ENCODE data around the gene GPR146. TPM values are rescaled to one million over a fixed set of nuclear protein-coding genes. Genes with fewer than 3 reads are reported as not detected.

The GPR146 gene
- total RNA-seq, 4 donors from 2014 or later = 12.5 to 30.8 (median 25.5) TPM

DNA sequence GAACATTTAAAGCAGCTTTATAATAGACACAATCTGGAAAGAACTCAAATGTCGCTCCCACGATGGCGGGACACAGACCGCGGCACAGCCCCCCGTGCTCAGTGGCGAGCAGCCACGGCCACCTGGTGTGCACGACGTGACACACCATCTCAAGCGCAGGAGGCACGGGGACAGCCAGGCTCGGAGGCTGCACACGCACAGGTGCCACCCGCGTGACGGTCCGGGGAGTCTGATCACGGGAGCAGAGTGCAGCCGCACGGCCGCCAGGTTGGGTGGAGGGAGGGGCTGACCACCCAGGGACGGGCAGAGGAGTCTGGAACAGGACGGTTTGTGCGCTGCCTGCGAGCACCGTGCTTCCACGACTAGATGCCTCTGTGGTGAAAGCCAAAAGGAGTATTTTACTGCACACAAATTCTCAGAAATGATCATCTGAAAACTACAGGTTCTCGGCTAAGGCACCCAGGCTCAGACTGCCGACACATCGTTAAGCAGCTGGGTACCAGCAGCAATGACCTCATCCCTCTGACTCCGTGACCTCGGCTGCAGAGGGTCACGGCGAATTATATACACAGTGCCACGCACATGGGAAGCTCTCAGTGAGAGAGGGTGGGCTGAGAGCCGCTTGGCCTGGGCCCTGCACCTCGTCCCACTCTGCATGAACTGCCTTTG lies 36.0 kb downstream of the GPR146 start:
- no peak overlapping the region for H3K27ac ChIP-seq (replicated peaks in 1 of 4)
- TF ChIP-seq, protein P1, sequence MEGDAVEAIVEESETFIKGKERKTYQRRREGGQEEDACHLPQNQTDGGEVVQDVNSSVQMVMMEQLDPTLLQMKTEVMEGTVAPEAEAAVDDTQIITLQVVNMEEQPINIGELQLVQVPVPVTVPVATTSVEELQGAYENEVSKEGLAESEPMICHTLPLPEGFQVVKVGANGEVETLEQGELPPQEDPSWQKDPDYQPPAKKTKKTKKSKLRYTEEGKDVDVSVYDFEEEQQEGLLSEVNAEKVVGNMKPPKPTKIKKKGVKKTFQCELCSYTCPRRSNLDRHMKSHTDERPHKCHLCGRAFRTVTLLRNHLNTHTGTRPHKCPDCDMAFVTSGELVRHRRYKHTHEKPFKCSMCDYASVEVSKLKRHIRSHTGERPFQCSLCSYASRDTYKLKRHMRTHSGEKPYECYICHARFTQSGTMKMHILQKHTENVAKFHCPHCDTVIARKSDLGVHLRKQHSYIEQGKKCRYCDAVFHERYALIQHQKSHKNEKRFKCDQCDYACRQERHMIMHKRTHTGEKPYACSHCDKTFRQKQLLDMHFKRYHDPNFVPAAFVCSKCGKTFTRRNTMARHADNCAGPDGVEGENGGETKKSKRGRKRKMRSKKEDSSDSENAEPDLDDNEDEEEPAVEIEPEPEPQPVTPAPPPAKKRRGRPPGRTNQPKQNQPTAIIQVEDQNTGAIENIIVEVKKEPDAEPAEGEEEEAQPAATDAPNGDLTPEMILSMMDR (IDR thresholded peaks at IDR 0.05) = no peak
- TF ChIP-seq POLR2AphosphoS5 (IDR thresholded peaks at IDR 0.05) (no peak), POLR2A (IDR thresholded peaks at IDR 0.05; ENCODE audit: low read depth) (no peak), EP300 (IDR thresholded peaks at IDR 0.05) (no peak)
- no peaks in the 10 kb centered on the region for H3K27me3 ChIP-seq
- no peak for DNase-seq (ENCODE audit: extremely low spot score)
- no peaks in the 10 kb centered on the region for H3K36me3 ChIP-seq
- intact Hi-C loops (cut with DNase I) = no loop called here
- no peak overlapping the region for H3K4me3 ChIP-seq
- WGBS = 89% methylated on average over 38 of the region's 38 CpGs
- peaks cover 17 to 49% (median 32%) of the 10 kb centered on the region in 4 donors for H3K4me1 ChIP-seq
- H3K9me3 ChIP-seq = no peaks in the 10 kb centered on the region

DNA sequence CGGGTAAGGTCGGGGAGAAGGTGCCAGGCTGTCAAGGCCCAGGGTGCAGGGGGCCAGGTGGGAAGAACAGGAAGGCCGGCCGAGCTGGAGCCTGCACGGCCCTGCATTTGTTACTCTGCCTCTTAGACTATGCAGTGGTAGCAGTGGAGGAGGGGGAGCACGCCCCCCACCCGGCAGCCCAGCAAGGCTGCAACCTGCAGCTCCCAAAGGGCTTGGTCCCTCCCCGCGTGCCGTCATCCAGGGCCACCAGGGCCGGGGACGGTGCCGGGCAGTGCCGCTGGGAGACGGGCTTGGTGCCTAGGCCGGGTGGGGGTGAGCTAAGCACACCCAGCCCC lies 36.5 kb downstream of the GPR146 start:
- Histone ChIP-seq H3K4me1 (peaks cover 17 to 49% (median 35%) of the 10 kb centered on the region in 4 donors), H3K9me3 (no peaks in the 10 kb centered on the region), H3K4me3 (no peak overlapping the region), H3K27ac (replicated peaks in 1 of 4) (no peak overlapping the region), H3K27me3 (no peaks in the 10 kb centered on the region), H3K36me3 (no peaks in the 10 kb centered on the region)
- TF ChIP-seq, protein P1 (IDR thresholded peaks at IDR 0.05) = no peak
- TF ChIP-seq POLR2A (IDR thresholded peaks at IDR 0.05; ENCODE audit: low read depth) (no peak), POLR2AphosphoS5 (IDR thresholded peaks at IDR 0.05) (no peak), EP300 (IDR thresholded peaks at IDR 0.05) (no peak)
- intact Hi-C loops (cut with DNase I) = no loop called here
- 86% methylated on average over 9 of the region's 16 CpGs for WGBS
- no peak for DNase-seq (ENCODE audit: extremely low spot score)

DNA sequence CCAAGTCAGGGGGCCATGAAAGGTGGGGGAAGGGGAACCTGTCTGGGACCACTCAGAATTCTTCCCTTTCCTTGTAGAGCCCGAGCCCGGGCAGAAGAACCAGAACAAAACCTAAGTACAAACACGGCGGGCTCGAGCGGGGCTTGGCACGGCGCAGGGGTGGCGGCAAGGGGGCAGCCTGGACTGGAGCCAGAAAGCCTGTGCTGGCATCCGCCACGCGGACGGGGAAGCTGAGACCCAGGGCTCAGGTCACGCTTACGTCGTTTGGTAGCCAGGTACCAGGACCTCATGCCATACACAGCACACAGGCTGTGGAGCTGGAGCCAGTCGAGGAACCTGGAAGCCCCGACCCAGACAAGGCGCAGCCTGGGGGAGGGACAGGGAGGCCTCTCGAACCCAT lies 37.0 kb downstream of the GPR146 start:
- H3K4me3 ChIP-seq = no peak overlapping the region
- no peaks in the 10 kb centered on the region for H3K36me3 ChIP-seq
- DNase-seq (ENCODE audit: extremely low spot score) = no peak
- no peaks in the 10 kb centered on the region for H3K9me3 ChIP-seq
- TF ChIP-seq, protein P1 (IDR thresholded peaks at IDR 0.05) = no peak
- TF ChIP-seq POLR2A (IDR thresholded peaks at IDR 0.05; ENCODE audit: low read depth) = no peak
- no peak for TF ChIP-seq EP300 (IDR thresholded peaks at IDR 0.05)
- TF ChIP-seq POLR2AphosphoS5 (IDR thresholded peaks at IDR 0.05) = no peak
- H3K4me1 ChIP-seq = peaks cover 17 to 45% (median 38%) of the 10 kb centered on the region in 4 donors
- no peaks in the 10 kb centered on the region for H3K27me3 ChIP-seq
- intact Hi-C loops (cut with DNase I) = no loop called here
- no peak overlapping the region for H3K27ac ChIP-seq (replicated peaks in 1 of 4)
- 93% methylated on average over 17 of the region's 20 CpGs for WGBS

DNA sequence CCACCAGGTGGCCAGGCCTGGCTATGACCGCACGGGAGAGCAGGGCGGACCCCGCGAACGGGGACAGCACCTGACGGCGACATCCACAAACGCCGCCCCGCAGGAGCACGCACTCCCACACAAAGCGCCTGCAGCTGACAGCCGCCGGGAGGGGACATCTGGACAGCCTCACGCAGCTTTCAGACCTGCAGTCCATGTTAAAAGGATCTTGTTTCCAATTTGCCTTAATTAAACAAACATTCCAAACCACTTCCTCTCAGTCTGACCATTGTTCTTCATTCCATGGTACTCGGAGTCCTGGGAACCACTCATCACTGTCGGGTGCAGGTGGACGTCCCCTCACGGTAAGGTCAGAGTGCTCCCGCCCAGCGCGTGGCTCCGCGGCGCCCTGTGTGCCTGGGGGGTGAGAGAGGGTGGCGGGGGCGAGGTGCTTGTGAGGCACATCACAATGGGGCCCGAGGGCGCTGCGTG lies 37.6 kb downstream of the GPR146 start:
- Histone ChIP-seq H3K27ac (replicated peaks in 1 of 4) (no peak overlapping the region), H3K27me3 (no peaks in the 10 kb centered on the region), H3K36me3 (no peaks in the 10 kb centered on the region), H3K9me3 (no peaks in the 10 kb centered on the region), H3K4me3 (peak overlapping the region in 1 of 4 donors; percentile 13), H3K4me1 (peaks cover 23 to 45% (median 38%) of the 10 kb centered on the region in 4 donors)
- no peak for DNase-seq (ENCODE audit: extremely low spot score)
- WGBS = 49% methylated on average over 23 of the region's 31 CpGs
- TF ChIP-seq, protein P1 (IDR thresholded peaks at IDR 0.05) = no peak
- TF ChIP-seq POLR2AphosphoS5 (IDR thresholded peaks at IDR 0.05) (peak in 1 of 2 donors; percentile 46), POLR2A (IDR thresholded peaks at IDR 0.05; ENCODE audit: low read depth) (no peak)
- intact Hi-C loops (cut with DNase I) = no loop called here

Data from esophagus muscularis mucosa (tissue), 4 donors.